SJCRH30 (cell line): ENCODE data around the gene NDUFS6. TPM values are rescaled to one million over a fixed set of nuclear protein-coding genes. Genes with fewer than 3 reads are reported as not detected.

Source experiments
- DNase-seq, 2 experiments: peaks; one replicate each; pipeline ENCODE4 v3.0.0-alpha.2; 2015 to 2020
- H3K27ac ChIP-seq: fragments of 250-450 bp; sonication (Bioruptor Pico); 2 replicates; pipeline ENCODE4 v1.5.1; 2020; ENCODE audit warnings: mild to moderate bottlenecking, moderate library complexity
- H3K27me3 ChIP-seq: fragments of 250-450 bp; sonication (Bioruptor Pico); 2 replicates; pipeline ENCODE4 v1.5.1; 2020; ENCODE audit warnings: mild to moderate bottlenecking, moderate library complexity
- H3K36me3 ChIP-seq: fragments of 250-450 bp; sonication (Bioruptor Pico); 2 replicates; pipeline ENCODE4 v1.5.1; 2020; ENCODE audit warnings: mild to moderate bottlenecking, moderate library complexity
- H3K4me1 ChIP-seq: fragments of 250-450 bp; sonication (Bioruptor Pico); 2 replicates; pipeline ENCODE4 v1.5.1; 2020; ENCODE audit warnings: mild to moderate bottlenecking, moderate library complexity
- H3K4me3 ChIP-seq: fragments of 250-450 bp; sonication (Bioruptor Pico); 2 replicates; pipeline ENCODE4 v1.5.1; 2020; ENCODE audit warnings: mild to moderate bottlenecking, moderate library complexity
- H3K9me3 ChIP-seq: fragments of 250-450 bp; sonication (Bioruptor Pico); replicated peaks from 2 replicates; pipeline ENCODE4 v1.5.1; 2020; ENCODE audit warnings: mild to moderate bottlenecking, moderate library complexity
- total RNA-seq: library from RNA; depleted of rRNA; stranded (reverse); fragments of >200 nt; shearing (Covaris generic); gene quantifications from 2 replicates; pipeline ENCODE4 v1.2.3, GENCODE V29; 2014

NDUFS6 gene
- total RNA-seq, 1 experiment from 2014 or later: 50.9 TPM

DNA sequence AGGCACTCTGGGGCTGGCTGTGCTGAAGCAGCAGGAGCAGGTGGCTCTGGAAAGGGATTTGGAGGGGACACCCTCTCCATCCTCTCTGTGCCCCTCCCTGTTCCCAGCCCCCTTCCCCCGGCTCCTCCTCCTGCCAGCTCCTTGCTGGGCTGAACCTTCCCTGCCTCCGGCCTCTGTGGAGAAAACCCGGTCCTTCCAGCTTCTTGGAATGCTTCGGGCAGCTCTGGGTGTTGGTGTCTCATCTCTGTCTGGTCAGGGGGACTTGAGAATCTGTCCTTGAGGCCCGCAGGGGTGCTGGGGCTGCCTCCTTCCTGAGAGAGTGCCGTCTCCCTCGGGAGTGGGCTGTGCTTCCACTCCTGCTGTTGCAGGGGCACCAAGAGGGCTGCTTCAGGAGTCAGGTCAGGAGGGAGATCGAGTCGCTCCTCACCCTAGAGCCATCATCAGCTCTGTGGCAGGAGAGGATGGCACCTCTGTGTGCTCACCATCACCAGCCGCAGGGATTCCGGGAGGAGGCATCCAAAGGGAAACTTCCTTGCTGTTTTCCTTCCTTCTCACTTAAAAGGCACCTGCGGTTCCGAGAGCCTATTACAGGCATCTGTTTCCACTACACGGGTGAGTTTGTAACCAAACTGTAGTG is 30.6 kb downstream of the NDUFS6 start:
- Histone ChIP-seq H3K9me3 (no peaks in the 10 kb centered on the region), H3K4me1 (no peaks in the 10 kb centered on the region), H3K36me3 (no peaks in the 10 kb centered on the region), H3K27ac (no peak overlapping the region), H3K4me3 (no peak overlapping the region), H3K27me3 (no peaks in the 10 kb centered on the region)
- DNase-seq: no peak

DNA sequence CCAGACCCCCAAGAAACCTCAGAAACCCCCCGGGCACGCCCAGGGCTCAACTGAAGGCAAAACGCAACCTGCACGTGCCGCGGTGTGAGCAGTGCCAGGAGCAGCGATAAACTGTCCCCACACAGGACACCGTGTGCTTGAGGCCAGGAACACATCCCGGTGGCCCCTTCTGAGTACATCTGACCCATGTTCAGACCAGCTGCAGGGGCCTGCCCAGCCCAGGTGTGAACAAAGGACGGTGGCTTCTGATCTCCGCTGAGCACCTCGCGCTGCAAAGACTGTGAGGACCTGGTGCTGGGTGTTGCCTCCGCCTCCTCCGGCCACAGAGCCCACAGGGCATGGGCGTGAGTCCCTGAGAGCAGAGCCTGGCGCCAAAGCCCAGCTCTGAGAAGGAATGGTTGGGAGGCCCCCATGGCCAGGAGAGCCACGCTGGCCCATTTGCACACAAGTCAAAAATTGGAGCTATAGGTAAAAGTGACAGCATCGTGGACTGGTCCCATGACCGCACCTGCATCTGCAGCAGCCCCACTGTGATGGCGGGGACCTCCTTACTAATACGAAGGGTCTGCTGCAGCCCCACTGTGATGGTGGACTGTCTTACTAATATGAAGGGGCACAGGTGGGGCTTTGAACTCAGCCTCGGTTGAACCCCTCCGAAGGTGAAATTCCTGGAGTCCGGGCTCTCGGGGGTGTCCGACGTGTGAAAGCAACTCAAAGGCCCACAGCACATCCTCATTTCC is 31.5 kb downstream of the NDUFS6 start:
- H3K36me3 ChIP-seq: no peaks in the 10 kb centered on the region
- no peak overlapping the region for H3K27ac ChIP-seq
- H3K27me3 ChIP-seq: no peaks in the 10 kb centered on the region
- H3K4me3 ChIP-seq: no peak overlapping the region
- no peaks in the 10 kb centered on the region for H3K4me1 ChIP-seq
- no peaks in the 10 kb centered on the region for H3K9me3 ChIP-seq
- no peak for DNase-seq

DNA sequence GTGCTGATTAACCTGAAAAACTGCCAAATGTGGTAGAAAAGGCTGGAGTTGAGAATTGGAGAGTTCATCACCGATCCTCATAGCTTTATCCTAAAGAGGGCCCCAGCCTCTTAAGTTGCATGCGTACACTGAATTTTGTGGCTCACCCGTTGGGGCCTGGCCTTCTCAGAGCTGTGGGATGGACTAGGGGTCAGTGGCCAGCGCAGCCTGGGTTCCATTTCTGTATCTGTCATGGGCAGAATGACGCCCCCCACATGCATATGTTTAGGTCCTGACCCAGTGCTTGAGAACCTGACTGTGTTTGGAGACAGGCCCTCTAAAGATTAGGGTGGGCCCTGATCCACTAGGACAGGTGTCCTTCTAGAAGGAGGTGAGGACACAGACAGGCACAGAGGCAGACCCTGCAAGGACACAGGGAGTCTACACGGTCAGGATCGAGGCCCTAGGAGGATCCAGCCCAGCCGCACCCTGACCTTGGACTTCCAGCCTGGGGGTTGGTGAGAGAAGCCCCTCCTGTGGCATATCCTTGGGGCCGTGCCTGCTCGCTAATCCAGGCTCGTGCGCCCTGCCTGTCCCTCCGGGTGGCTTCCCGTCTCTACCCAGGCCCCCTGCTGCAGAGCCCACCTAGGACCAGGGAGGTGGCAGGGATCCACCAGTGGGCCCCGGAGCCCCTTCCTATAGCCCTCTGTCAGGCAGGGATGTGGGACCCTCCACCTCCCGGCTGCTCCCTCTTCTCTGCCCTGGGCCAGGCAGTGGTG is 32.2 kb downstream of the NDUFS6 start:
- Histone ChIP-seq H3K36me3 (no peaks in the 10 kb centered on the region), H3K27ac (no peak overlapping the region), H3K9me3 (no peaks in the 10 kb centered on the region), H3K4me1 (no peaks in the 10 kb centered on the region), H3K27me3 (no peaks in the 10 kb centered on the region; the same call in 1 of the 2 replicates), H3K4me3 (no peak overlapping the region)
- no peak for DNase-seq

DNA sequence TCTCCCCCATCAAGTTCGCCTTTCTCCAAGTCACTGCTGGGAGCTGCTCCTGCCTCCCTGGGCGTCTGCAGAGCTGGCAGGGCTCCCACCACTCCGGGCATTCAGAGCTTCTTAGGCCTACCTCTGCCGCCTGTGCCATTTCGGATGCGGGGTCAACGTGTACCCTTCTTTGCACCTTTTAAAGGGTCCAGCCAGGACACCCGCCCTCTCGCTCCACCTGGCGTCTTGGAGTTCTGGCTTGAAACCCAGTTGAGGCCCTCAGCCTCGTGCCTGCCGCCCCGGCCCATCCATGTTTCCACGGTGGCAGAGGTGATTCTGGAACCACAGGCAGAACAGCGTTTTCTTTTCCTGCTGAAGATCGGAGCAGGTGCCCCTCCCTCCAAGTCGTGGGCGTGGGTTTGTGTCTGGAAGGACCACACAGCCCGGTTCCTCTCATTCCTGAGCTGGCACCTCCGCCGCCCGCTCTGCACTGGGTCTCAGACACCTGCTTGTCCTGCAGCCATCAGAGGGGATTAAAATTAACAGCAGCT is 32.9 kb downstream of the NDUFS6 start:
- H3K4me3 ChIP-seq: no peak overlapping the region
- no peaks in the 10 kb centered on the region for H3K4me1 ChIP-seq
- H3K27me3 ChIP-seq: no peaks in the 10 kb centered on the region; the same call in 1 of the 2 replicates
- H3K27ac ChIP-seq: no peak overlapping the region
- no peaks in the 10 kb centered on the region for H3K36me3 ChIP-seq
- no peak for DNase-seq
- no peaks in the 10 kb centered on the region for H3K9me3 ChIP-seq

DNA sequence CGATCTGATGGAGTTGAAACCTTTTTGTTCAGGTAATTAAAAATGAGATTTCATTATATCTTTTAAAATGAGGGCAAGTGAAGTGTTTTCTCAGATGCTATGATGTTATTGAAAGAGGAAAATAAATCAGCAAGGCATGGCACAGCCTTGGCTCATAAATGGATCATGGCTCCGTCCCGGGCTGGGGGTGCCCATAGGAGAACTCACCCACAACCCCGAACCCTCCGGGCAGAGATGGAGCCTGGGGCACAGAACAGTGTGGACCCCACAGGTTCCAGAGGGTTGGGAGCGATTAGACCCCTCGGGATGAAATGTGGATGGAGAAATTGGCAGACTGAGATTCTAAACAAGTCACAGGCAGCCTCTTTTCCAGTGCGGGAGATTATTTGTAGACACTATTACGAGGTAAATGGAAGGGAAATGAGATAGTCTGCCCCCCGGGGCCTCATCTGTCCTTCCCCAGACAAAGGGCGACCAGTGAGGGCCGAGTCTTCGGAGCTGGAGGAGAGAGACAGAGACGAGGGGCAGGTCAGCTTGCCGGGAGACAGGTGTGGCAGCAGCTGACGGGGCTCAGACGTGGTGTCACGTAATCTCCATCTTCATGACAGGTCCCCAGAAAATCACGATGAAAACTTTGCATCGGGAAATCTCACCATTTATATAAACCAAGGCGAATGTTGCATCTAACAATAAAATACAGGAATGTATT is 33.7 kb downstream of the NDUFS6 start:
- no peaks in the 10 kb centered on the region; the same call in 1 of the 2 replicates for H3K27me3 ChIP-seq

DNA sequence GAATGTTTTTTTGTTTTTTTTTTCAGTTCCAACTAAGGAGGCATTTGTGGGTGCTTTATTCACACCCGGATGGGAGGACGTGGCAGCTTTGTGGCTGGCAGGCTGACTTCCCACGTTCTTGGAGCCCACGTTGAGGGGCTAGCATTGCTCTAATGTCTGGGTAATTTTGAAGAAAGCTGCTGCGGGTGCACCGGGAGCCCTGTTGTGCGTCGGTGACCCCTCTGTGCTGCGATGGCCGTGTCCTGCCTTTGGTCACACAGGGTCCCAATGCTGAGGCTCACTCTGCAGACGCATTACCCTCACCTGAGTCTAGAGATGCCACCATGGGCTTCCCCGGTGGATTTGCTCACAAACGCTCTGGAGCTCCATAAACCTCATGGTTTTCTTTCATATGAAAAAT is 34.2 kb downstream of the NDUFS6 start:
- Histone ChIP-seq H3K4me1 (no peaks in the 10 kb centered on the region), H3K27me3 (no peaks in the 10 kb centered on the region; the same call in 1 of the 2 replicates), H3K36me3 (no peaks in the 10 kb centered on the region), H3K9me3 (no peaks in the 10 kb centered on the region), H3K27ac (no peak overlapping the region), H3K4me3 (no peak overlapping the region)
- no peak for DNase-seq

More for the DNA sequence above, 33.7 kb downstream of the NDUFS6 start:
- no peaks in the 10 kb centered on the region for H3K36me3 ChIP-seq
- no peak overlapping the region for H3K27ac ChIP-seq
- no peak overlapping the region for H3K4me3 ChIP-seq
- DNase-seq: peak in 1 of 2 experiments; percentile 13
- no peaks in the 10 kb centered on the region for H3K9me3 ChIP-seq
- H3K4me1 ChIP-seq: no peaks in the 10 kb centered on the region

DNA sequence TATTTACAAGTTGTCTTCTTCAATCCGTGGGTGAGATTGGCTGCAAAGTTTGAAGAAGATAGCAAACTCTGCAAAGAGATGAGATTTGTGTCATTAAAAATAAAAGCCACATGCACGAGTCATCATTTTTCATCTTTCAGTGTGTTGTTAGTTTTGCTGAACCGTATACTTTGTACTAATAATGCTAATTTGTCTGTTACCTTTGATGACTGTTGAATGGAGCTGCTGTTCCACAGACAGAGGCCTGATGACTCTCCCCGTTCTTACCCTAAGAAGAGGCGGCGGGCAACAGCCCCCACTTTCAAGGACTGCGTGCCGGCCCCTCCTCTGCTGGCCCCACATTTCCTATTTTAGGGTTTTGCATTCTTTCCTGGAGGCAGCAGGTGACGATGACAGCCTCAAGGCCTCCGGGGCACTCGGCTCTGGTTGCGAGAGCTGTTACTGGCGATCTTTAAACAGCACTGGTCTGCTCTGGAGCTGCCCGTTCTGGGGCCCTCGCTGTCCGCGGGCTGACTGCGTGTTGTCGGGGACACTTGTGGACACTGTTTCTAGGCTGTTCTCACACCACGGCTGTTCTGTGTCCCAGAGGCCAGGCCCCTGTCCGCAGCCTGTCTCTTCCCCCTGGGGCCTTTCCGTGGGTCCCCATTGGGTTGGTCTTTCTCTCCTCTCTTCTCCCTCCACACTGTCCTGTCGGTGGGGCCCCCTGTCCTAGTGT is 35.1 kb downstream of the NDUFS6 start:
- Histone ChIP-seq H3K4me3 (no peak overlapping the region), H3K9me3 (no peaks in the 10 kb centered on the region), H3K36me3 (no peaks in the 10 kb centered on the region), H3K4me1 (no peaks in the 10 kb centered on the region), H3K27me3 (no peaks in the 10 kb centered on the region; the same call in 1 of the 2 replicates), H3K27ac (no peak overlapping the region)
- DNase-seq: peak in 1 of 2 experiments; percentile 12

DNA sequence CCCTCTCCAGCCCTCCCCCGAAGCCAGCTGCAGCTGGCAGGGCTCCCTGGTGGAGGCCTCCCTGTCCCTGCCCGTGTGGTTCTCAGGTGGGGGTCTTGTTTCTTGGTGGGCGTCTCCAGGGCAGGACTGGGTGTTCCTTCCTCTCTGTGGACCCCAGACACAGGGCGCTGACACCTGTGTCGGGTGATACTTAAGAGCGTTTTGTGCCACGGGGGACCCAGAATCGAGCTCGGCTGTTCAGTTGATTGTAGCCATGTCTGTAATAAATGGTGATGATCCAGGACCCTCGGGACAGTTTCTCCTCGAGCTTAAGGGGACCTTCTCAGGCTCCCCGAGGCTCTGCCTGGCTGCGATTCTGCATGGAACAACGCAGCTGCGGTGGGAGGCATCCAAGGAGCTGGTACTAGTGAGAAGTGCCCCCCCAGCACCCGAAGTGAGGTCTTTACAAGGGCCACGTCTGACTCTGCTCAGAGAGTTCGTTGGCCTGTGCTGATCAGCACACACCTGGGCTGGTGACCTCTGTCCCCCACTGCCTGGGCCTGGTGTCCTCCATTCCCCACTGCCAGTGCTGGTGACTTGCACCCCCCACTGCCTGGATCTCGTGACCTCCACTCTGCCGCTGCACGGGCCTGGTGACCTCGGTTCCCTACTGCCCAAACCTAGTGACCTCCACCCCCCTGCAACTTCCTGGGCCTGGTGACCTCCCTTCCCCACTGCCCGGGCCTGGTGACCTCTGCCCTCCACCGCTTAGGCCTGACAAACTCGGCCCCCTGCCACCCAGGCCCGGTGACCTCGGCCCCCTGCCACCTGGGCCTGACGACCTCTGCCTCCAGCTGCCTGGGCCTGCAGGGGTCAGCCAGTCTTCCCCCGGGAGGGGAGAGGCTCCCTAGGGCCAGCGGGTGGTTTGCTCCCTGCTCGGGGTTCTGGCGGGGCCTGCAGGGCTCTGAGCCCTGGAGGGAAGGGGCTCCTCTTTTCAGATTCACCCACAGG is 36.0 kb downstream of the NDUFS6 start:
- no peaks in the 10 kb centered on the region; the same call in 1 of the 2 replicates for H3K27me3 ChIP-seq
- no peaks in the 10 kb centered on the region for H3K4me1 ChIP-seq
- no peaks in the 10 kb centered on the region for H3K36me3 ChIP-seq
- no peaks in the 10 kb centered on the region for H3K9me3 ChIP-seq
- H3K4me3 ChIP-seq: no peak overlapping the region
- DNase-seq: no peak
- no peak overlapping the region for H3K27ac ChIP-seq

DNA sequence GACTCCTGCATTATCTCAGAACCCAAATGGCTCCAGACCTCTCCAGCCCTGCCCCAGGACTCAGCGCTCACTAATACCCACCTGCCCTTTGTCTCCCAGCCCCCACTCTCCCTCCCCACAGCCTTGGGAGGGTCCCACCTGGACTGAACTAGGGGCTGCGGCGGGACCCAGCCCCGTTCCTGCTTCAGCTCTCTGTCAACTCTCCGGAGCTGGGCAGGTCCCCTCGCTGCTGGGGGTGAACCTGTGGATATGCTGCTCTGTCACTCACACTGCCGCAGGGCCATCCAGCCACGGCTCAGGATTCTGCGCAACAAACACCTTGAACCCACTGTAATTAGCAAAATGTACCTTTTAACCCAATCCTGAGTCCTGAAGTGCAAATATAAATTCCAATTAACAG is 36.8 kb downstream of the NDUFS6 start:
- no peaks in the 10 kb centered on the region for H3K36me3 ChIP-seq
- H3K27ac ChIP-seq: no peak overlapping the region
- no peaks in the 10 kb centered on the region; the same call in 1 of the 2 replicates for H3K27me3 ChIP-seq
- H3K9me3 ChIP-seq: no peaks in the 10 kb centered on the region
- H3K4me1 ChIP-seq: no peaks in the 10 kb centered on the region
- no peak for DNase-seq
- no peak overlapping the region for H3K4me3 ChIP-seq

DNA sequence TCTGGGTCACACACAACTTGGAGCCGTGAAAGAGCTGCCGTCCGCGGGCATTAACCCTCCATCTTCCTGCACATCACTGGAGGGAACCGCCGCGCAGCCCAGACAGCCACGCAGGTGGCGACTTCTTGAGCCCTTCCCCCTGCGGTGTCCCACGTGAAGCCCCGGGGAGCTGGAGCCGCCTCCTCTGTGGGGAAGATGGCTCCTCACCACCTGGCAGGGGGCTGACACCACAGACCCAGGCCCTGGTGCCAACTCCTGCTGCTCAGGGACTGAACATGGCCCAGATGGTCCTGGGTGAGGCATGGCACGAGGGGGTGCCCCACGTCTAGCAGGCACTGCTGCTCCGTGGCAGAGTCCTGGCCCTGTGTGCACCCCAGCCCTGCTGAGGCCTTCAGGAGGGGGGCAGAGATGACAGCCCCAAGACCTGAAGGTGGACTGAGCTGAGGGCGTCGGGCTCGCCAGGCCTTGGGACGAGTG is 38.9 kb downstream of the NDUFS6 start:
- no peaks in the 10 kb centered on the region; the same call in 1 of the 2 replicates for H3K27me3 ChIP-seq

DNA sequence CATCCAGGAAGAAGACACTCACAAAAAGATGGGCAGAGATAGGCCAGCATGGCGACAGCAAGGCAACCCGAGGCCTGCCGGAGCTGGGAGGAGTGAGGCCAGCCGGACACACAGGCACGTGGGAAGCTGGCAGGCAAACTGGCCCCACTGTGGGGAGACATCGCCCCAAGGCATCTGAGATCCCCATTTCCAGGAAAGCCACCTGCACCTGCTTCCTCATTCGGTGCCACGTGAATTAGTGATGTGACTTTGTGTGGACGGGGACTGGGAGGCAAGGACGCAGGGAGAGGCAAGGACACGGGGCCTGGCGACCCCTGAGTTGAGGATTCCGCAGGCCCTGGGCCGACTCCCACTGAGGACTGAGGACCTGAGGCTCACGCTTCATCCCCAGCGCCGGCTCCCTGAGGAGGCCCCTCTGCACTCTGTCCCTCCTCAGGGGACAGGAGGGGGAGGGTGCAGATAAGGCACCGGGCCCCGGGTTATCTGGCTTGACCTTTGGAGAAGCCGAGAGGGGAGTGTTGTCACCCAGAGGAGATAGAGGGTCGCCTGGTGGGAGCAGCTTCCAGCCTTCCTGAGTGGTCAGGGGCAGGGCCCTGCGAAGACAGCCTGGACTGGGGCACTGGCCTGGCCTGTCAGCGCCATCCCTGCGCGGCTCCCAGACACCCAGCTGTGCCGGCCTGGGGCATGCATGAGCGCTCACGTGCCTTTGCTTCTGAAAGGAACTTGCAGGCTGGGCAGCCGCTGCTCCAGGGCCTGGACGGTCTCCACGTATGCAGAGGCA is 39.7 kb downstream of the NDUFS6 start:
- H3K27ac ChIP-seq: no peak overlapping the region
- no peak overlapping the region for H3K4me3 ChIP-seq
- no peak for DNase-seq
- no peaks in the 10 kb centered on the region for H3K36me3 ChIP-seq
- no peaks in the 10 kb centered on the region for H3K9me3 ChIP-seq
- H3K27me3 ChIP-seq: no peaks in the 10 kb centered on the region; the same call in 1 of the 2 replicates
- no peaks in the 10 kb centered on the region for H3K4me1 ChIP-seq

More for the DNA sequence above, 38.9 kb downstream of the NDUFS6 start:
- H3K4me1 ChIP-seq: no peaks in the 10 kb centered on the region
- no peak for DNase-seq
- no peaks in the 10 kb centered on the region for H3K9me3 ChIP-seq
- no peak overlapping the region for H3K27ac ChIP-seq
- H3K36me3 ChIP-seq: no peaks in the 10 kb centered on the region
- no peak overlapping the region for H3K4me3 ChIP-seq
